SK-N-MC (cell line): ENCODE results near the gene ZNF322.

Source experiments
- DNase-seq: peaks from one replicate; pipeline ENCODE4 v3.0.0-alpha.2; 2011; ENCODE audit warnings: low read depth, low spot score
- H3K27ac ChIP-seq: fragments of 200-600 bp; sonication (generic); 2 replicates; pipeline ENCODE4 v1.5.1; 2016; ENCODE audit warnings: mixed run types
- H3K36me3 ChIP-seq: fragments of 200-600 bp; sonication (generic); 2 replicates; pipeline ENCODE4 v1.6.1; 2017; ENCODE audit warnings: antibody characterized with exemption, low read length, mixed read lengths; ENCODE audit not compliant: insufficient read depth
- H3K4me3 ChIP-seq: fragments of 200-600 bp; sonication (generic); 2 replicates; pipeline ENCODE4 v1.5.1; 2016
- H3K9ac ChIP-seq: fragments of 200-600 bp; sonication (generic); 2 replicates; pipeline ENCODE4 v1.8.0; 2017; ENCODE audit warnings: mixed run types, mixed read lengths; ENCODE audit not compliant: insufficient read length
- H3K9me3 ChIP-seq: fragments of 200-600 bp; sonication (generic); 2 replicates; pipeline ENCODE4 v1.6.1; 2017; ENCODE audit warnings: low read depth, mild to moderate bottlenecking, antibody characterized with exemption, low read length, moderate library complexity, mixed read lengths
- EZH2 ChIP-seq: fragments of 200-600 bp; sonication (generic); IDR thresholded peaks from one replicate; pipeline ENCODE4 v1.6.1; 2017; ENCODE audit warnings: antibody characterized with exemption
- FOXP2 ChIP-seq: optimal IDR thresholded peaks from 2 replicates; pipeline ENCODE3; 2011; ENCODE audit warnings: mild to moderate bottlenecking, moderate library complexity; ENCODE audit not compliant: insufficient read depth; ENCODE audit errors: extremely low read length, control extremely low read depth
- POLR2AphosphoS5 ChIP-seq: IDR thresholded peaks from 2 replicates; pipeline ENCODE4 v1.6.1; 2012; ENCODE audit warnings: mild to moderate bottlenecking, low read depth, low read length, borderline replicate concordance

The ZNF322 gene

GRCh38 chr6:26623339-26623859, 36.1 kb downstream of the ZNF322 start:
- Histone ChIP-seq H3K9me3 (peaks cover 6% of the 10 kb centered on the region; the same call in 1 of the 2 replicates), H3K27ac (no peak overlapping the region), H3K36me3 (no peaks in the 10 kb centered on the region), H3K9ac (no peak overlapping the region), H3K4me3 (no peak overlapping the region)
- no peak for DNase-seq
- TF ChIP-seq FOXP2 (no peak), POLR2AphosphoS5 (no peak), EZH2 (no peak)

- TF ChIP-seq FOXP2, result no peak
- no peak for TF ChIP-seq EZH2
- TF ChIP-seq POLR2AphosphoS5, result no peak
- no peak overlapping the region for H3K27ac ChIP-seq
- DNase-seq, result no peak
- H3K36me3 ChIP-seq, result no peaks in the 10 kb centered on the region
- peaks cover 7% of the 10 kb centered on the region; the same call in 1 of the 2 replicates for H3K9me3 ChIP-seq
- H3K4me3 ChIP-seq, result no peak overlapping the region
- no peak overlapping the region for H3K9ac ChIP-seq
These were observed 45.6 kb downstream of the ZNF322 start for GRCh38 chr6:26613689-26614683.

GRCh38 chr6:26613201-26613600, 46.3 kb downstream of the ZNF322 start:
- Histone ChIP-seq H3K9ac (no peak overlapping the region), H3K27ac (no peak overlapping the region), H3K36me3 (no peaks in the 10 kb centered on the region), H3K4me3 (no peak overlapping the region), H3K9me3 (peaks cover 7% of the 10 kb centered on the region; the same call in 1 of the 2 replicates)
- TF ChIP-seq POLR2AphosphoS5 (no peak), FOXP2 (no peak), EZH2 (no peak)
- DNase-seq, result no peak

GRCh38 chr6:26611599-26611998, 47.9 kb downstream of the ZNF322 start:
- no peak for DNase-seq
- H3K4me3 ChIP-seq, result no peak overlapping the region
- H3K36me3 ChIP-seq, result no peaks in the 10 kb centered on the region

GRCh38 chr6:26609463-26609862, 50.1 kb downstream of the ZNF322 start:
- H3K4me3 ChIP-seq, result no peak overlapping the region
- DNase-seq, result no peak
- H3K36me3 ChIP-seq, result no peaks in the 10 kb centered on the region
- no peak for TF ChIP-seq POLR2AphosphoS5
- no peak for TF ChIP-seq FOXP2
- TF ChIP-seq EZH2, result no peak
- no peak overlapping the region for H3K27ac ChIP-seq
- H3K9me3 ChIP-seq, result no peaks in the 10 kb centered on the region
- no peak overlapping the region for H3K9ac ChIP-seq

More at GRCh38 chr6:26611599-26611998, 47.9 kb downstream of the ZNF322 start:
- TF ChIP-seq POLR2AphosphoS5 (no peak), EZH2 (no peak), FOXP2 (no peak)
- Histone ChIP-seq H3K9ac (no peak overlapping the region), H3K27ac (no peak overlapping the region), H3K9me3 (peaks cover 6% of the 10 kb centered on the region; the same call in 1 of the 2 replicates)

- no peaks in the 10 kb centered on the region for H3K9me3 ChIP-seq
These were observed 51.9 kb downstream of the ZNF322 start for GRCh38 chr6:26607434-26608230.

GRCh38 chr6:26604797-26605196, 54.7 kb downstream of the ZNF322 start:
- TF ChIP-seq EZH2, result no peak
- no peak for TF ChIP-seq POLR2AphosphoS5
- TF ChIP-seq FOXP2, result no peak
- H3K4me3 ChIP-seq, result no peak overlapping the region
- H3K36me3 ChIP-seq, result peaks cover 5% of the 10 kb centered on the region

More at GRCh38 chr6:26607434-26608230, 51.9 kb downstream of the ZNF322 start:
- TF ChIP-seq POLR2AphosphoS5 (no peak), EZH2 (no peak), FOXP2 (no peak)
- Histone ChIP-seq H3K4me3 (0 out of 2 replicates have a peak overlapping the region, but pooled peaks have one; percentile 29), H3K9ac (peak overlapping the region; percentile 21), H3K36me3 (no peaks in the 10 kb centered on the region), H3K27ac (no peak overlapping the region)
- DNase-seq, result peak; percentile 59

GRCh38 chr6:26604026-26604425, 55.5 kb downstream of the ZNF322 start:
- H3K9ac ChIP-seq, result no peak overlapping the region
- no peak overlapping the region for H3K4me3 ChIP-seq
- H3K9me3 ChIP-seq, result no peaks in the 10 kb centered on the region
- peaks cover 13% of the 10 kb centered on the region for H3K36me3 ChIP-seq
- TF ChIP-seq POLR2AphosphoS5 (no peak), EZH2 (no peak), FOXP2 (no peak)
- no peak for DNase-seq
- no peak overlapping the region for H3K27ac ChIP-seq

More at GRCh38 chr6:26604797-26605196, 54.7 kb downstream of the ZNF322 start:
- Histone ChIP-seq H3K9me3 (no peaks in the 10 kb centered on the region), H3K9ac (no peak overlapping the region), H3K27ac (no peak overlapping the region)
- DNase-seq, result no peak
